Activated naive CD8-positive, alpha-beta T cell treated with anti-CD3 and anti-CD28 coated beads for 36 hours (primary cell): ENCODE results near the gene HOXC12. TPM values are rescaled to one million over a fixed set of nuclear protein-coding genes. Genes with fewer than 3 reads are reported as not detected.
A peak's percentile ranks its signal among the peaks of the same experiment; 100 is the strongest.

Experiments used
- DNase-seq: peaks from one replicate; pipeline ENCODE4 v3.0.0; 2021
- H3K27ac Mint-ChIP-seq: one replicate; pipeline ENCODE4 v1.8.0; 2022; ENCODE audit warnings: mild to moderate bottlenecking, moderate library complexity, mixed read lengths
- H3K27me3 Mint-ChIP-seq: one replicate; pipeline ENCODE4 v1.8.0; 2022; ENCODE audit warnings: mild to moderate bottlenecking, mixed read lengths
- H3K36me3 Mint-ChIP-seq: one replicate; pipeline ENCODE4 v1.8.0; 2021; ENCODE audit warnings: mild to moderate bottlenecking, mixed read lengths
- H3K4me1 Mint-ChIP-seq: one replicate; pipeline ENCODE4 v1.8.0; 2021; ENCODE audit warnings: mixed read lengths
- H3K4me3 Mint-ChIP-seq: one replicate; pipeline ENCODE4 v1.8.0; 2022; ENCODE audit warnings: mild to moderate bottlenecking, moderate library complexity, mixed read lengths
- H3K9me3 Mint-ChIP-seq: one replicate; pipeline ENCODE4 v1.8.0; 2022; ENCODE audit warnings: mixed read lengths
- total RNA-seq, 2 experiments: library from RNA; stranded (reverse); gene quantifications; one replicate each; pipeline ENCODE4 v1.2.3, GENCODE V29; 2021

The HOXC12 gene
- total RNA-seq, 2 experiments from 2014 or later = not detected

- Mint-ChIP-seq H3K36me3 (no peaks in the 10 kb centered on the region), H3K4me1 (peaks cover 28% of the 10 kb centered on the region), H3K4me3 (peak overlapping the region; percentile 67), H3K9me3 (no peaks in the 10 kb centered on the region), H3K27me3 (peaks cover 99% of the 10 kb centered on the region), H3K27ac (no peak overlapping the region)
- DNase-seq = no peak
Measured at GRCh38 chr12:54006559-54007220, 52.0 kb downstream of the HOXC12 start.

- Mint-ChIP-seq H3K27ac (no peak overlapping the region), H3K9me3 (no peaks in the 10 kb centered on the region), H3K4me3 (no peak overlapping the region), H3K27me3 (peaks cover 99% of the 10 kb centered on the region), H3K4me1 (peaks cover 25% of the 10 kb centered on the region), H3K36me3 (no peaks in the 10 kb centered on the region)
- DNase-seq = no peak
Measured at GRCh38 chr12:54007538-54008259, 53.0 kb downstream of the HOXC12 start.

- H3K27me3 Mint-ChIP-seq = peaks cover 99% of the 10 kb centered on the region
- no peaks in the 10 kb centered on the region for H3K9me3 Mint-ChIP-seq
- no peak for DNase-seq
- no peak overlapping the region for H3K4me3 Mint-ChIP-seq
- H3K27ac Mint-ChIP-seq = no peak overlapping the region
- no peaks in the 10 kb centered on the region for H3K36me3 Mint-ChIP-seq
- H3K4me1 Mint-ChIP-seq = peaks cover 25% of the 10 kb centered on the region
Measured at GRCh38 chr12:54008260-54008552, 53.5 kb downstream of the HOXC12 start.

Other genes with a start within 250 kb of the HOXC12 start
- 1 to 10 TPM; 8.8 to 9.6 TPM for gene CALCOCO1, start 227.5 kb upstream of the HOXC12 start, total RNA-seq
- gene CISTR, start 202.9 kb upstream of the HOXC12 start, total RNA-seq = not detected
- gene HOXC13, start 16.1 kb upstream of the HOXC12 start, total RNA-seq = not detected
- gene HOXC11, start 18.2 kb downstream of the HOXC12 start, total RNA-seq = not detected
- gene HOTAIR, start 20.1 kb downstream of the HOXC12 start, total RNA-seq = not detected
- not detected for gene HOXC10, start 30.2 kb downstream of the HOXC12 start, total RNA-seq
- not detected for gene HOXC9, start 45.3 kb downstream of the HOXC12 start, total RNA-seq
- gene HOXC8, start 54.1 kb downstream of the HOXC12 start, total RNA-seq = not detected
- gene HOXC6, start 73.5 kb downstream of the HOXC12 start, total RNA-seq = not detected
- gene HOXC5, start 78.1 kb downstream of the HOXC12 start, total RNA-seq = not detected
- gene HOXC4, start 98.9 kb downstream of the HOXC12 start, total RNA-seq = 1 to 10 TPM in 1 of 2 experiments, under 1 TPM in 1; 0.56 to 1.0 TPM
- 10 to 100 TPM; 18.0 to 18.3 TPM for gene SMUG1, start 234.1 kb downstream of the HOXC12 start, total RNA-seq